ENCODE data around the gene PGLYRP4.
"Not testable (repeated sequence)": the region's sequence is repeated elsewhere in the genome, so short reads cannot be mapped to it uniquely, and the experiment has no call there.

Gene PGLYRP4

DNA sequence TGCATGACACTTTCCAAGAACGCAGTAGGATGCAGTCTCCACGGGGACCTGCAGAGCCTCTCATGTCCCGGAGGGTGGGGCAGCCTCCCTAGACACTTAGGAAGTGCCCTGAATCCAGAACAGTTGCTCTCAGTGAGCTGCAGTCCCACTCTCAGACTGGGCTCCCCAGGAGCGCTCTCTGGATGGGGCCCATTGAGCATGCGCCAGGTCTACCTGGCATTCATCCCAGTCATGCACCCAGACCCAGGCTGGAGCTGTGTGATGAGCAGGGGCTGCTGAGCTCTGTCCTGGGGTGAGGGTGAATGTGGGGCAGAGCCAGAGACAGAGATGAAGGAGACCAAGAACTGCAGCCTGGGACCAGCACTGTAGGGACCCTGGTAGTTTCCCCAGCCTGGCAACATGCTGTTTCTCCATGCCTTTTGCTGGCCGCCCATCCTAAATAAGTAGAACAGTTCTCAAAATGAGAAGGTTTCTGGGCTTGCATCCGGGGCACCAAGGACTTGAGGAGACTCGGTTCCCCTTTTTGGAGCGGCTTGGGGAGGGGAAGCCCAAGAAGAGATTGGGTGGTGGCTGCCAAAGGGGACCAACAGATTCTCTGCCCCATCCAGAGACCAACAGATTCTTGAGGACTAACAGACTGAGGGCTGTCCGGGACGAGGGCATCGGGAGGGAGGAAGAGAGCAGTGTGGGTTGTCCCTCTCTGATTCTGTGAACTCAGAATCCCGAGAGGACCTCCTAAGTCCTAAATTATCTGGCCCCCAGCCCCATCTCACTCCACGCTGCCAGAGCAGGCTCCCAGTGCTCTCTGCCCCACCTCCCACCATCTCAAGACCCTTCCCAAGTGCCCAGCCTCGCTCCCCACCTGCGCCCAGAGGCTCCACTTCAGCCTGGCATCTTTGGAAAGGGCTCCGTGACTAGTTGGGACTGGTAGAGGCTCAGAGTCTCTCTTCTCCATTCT, 1.0 kb upstream of the PGLYRP4 start:
- POLR2A ChIA-PET = interaction anchor here (1.3 kb wide), 1 partner anchor 284 kb away, joined by 3 read pairs; the partner anchor contains the start of gene CHTOP
- no peak for DNase-seq (ENCODE audit: extremely low spot score)
- TF ChIP-seq, protein P1, sequence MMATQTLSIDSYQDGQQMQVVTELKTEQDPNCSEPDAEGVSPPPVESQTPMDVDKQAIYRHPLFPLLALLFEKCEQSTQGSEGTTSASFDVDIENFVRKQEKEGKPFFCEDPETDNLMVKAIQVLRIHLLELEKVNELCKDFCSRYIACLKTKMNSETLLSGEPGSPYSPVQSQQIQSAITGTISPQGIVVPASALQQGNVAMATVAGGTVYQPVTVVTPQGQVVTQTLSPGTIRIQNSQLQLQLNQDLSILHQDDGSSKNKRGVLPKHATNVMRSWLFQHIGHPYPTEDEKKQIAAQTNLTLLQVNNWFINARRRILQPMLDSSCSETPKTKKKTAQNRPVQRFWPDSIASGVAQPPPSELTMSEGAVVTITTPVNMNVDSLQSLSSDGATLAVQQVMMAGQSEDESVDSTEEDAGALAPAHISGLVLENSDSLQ (IDR thresholded peaks at IDR 0.05) = no peak
- TF ChIP-seq TARDBP (IDR thresholded peaks at IDR 0.05) (no peak), ZNF384 (IDR thresholded peaks at IDR 0.05) (no peak), SUZ12 (IDR thresholded peaks at IDR 0.05) (no peak), L3MBTL2 (conservative IDR thresholded peaks at IDR 0.05) (no peak), NFRKB (IDR thresholded peaks at IDR 0.05) (no peak), ARNT (IDR thresholded peaks at IDR 0.05) (no peak), SP1 (IDR thresholded peaks at IDR 0.05) (no peak), HDGF (IDR thresholded peaks at IDR 0.05; ENCODE audit: borderline replicate concordance) (no peak), BHLHE40 (IDR thresholded peaks at IDR 0.05; ENCODE audit: borderline replicate concordance) (no peak), ELF4 (IDR thresholded peaks at IDR 0.05) (no peak)
- CTCF ChIA-PET = interaction anchor here (8.4 kb wide), 1 partner anchor 145 kb away, joined by 98 read pairs; no protein-coding TSS in a partner anchor

DNA sequence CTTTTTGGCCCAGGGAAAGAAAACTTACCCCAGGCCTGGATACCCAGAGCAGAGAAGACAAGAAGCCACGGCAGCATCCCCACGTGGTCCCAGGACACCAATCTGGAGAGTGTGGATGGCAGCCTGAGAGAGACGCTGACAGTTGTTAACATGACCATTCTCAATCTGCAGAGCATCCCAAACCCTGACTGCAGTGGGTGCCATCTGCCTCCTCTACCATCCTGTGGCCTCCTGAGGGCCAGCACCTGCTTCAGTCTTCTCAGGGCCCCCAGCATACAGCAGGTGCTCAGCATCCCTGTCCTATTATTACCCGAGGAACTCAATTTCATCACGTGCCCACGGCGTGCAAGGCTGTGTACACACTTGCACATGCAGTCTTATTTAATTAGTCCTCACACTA, 785 bp downstream of the PGLYRP4 start:
- CTCF ChIA-PET = interaction anchor here (8.4 kb wide), 1 partner anchor 147 kb away, joined by 98 read pairs; no protein-coding TSS in a partner anchor
- POLR2A ChIA-PET = no interaction called here
- DNase-seq (ENCODE audit: extremely low spot score) = no peak
- no peak for TF ChIP-seq SUZ12 (IDR thresholded peaks at IDR 0.05)
- no peak for TF ChIP-seq HDGF (IDR thresholded peaks at IDR 0.05; ENCODE audit: borderline replicate concordance)
- TF ChIP-seq ELF4 (IDR thresholded peaks at IDR 0.05) = no peak
- TF ChIP-seq TARDBP (IDR thresholded peaks at IDR 0.05) = no peak
- no peak for TF ChIP-seq BHLHE40 (IDR thresholded peaks at IDR 0.05; ENCODE audit: borderline replicate concordance)
- TF ChIP-seq FOXM1 (IDR thresholded peaks at IDR 0.05; ENCODE audit: borderline replicate concordance) = no peak
- no peak for TF ChIP-seq CTBP1 (IDR thresholded peaks at IDR 0.05; ENCODE audit: borderline replicate concordance)
- no peak for TF ChIP-seq ZNF384 (IDR thresholded peaks at IDR 0.05)
- TF ChIP-seq LEF1 (IDR thresholded peaks at IDR 0.05; ENCODE audit: borderline replicate concordance) = no peak
- no peak for TF ChIP-seq FOXA1 (IDR thresholded peaks at IDR 0.05)
- TF ChIP-seq SP1 (IDR thresholded peaks at IDR 0.05) = no peak
- no peak for TF ChIP-seq L3MBTL2 (conservative IDR thresholded peaks at IDR 0.05)
- no peak for TF ChIP-seq ARNT (IDR thresholded peaks at IDR 0.05)
- TF ChIP-seq NFRKB (IDR thresholded peaks at IDR 0.05) = no peak
- TF ChIP-seq, protein P1 (IDR thresholded peaks at IDR 0.05) = no peak
- no peak for TF ChIP-seq FOXK2 (IDR thresholded peaks at IDR 0.05)

DNA sequence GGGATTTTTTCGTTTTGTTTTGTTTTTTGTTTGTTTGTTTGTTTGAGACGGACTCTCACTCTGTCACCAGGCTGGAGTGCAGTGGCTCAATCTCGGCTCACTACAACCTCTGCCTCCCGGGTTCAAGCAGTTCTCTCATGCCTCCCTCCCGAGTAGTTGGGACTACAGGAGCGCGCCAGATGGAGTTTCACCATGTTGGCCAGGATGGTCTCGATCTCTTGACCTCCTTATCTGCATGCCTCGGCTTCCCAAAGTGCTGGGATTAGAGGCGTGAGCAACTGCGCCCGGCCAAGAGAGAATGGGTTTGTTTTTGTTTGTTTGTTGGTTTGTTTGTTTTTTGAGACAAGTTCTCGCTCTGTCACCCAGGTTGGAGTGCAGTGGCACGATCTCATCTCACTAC, 1.6 kb downstream of the PGLYRP4 start:
- DNase-seq (ENCODE audit: extremely low spot score); POLR2A ChIA-PET; CTCF ChIA-PET: not testable (repeated sequence)

DNA sequence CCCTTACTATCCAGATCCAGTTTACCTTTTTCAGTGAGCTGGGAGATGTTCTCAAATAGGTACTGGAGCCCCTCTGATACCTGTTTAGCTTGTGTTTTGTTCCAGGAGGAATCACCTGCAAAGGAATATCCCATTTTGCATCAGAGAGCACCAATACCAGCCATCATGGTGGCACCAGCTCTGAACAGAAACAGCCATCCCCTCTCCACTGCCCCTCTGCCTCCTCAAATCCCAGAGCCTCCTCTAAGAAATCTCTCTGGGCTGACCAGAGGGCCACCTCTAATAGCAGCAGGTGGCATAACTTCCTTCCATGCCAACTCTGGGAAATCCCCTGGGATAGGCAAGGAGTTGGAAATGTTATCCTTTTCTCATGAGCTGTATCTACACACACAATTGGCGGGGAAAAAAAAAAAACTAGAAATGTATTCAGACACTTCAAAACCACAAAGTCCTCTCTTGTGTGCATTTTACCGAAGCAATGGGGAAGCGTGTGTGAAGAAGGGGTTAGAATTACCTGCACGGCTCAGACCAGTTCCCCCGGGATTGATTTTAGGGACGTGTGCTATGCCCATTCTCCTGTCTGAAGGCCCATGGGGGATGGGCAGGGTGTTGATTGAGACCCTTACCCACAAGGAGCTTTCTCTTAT, 2.4 kb downstream of the PGLYRP4 start:
- DNase-seq (ENCODE audit: extremely low spot score) = peak; percentile 4
- ChIA-PET CTCF (no interaction called here), POLR2A (no interaction called here)
- no peak for TF ChIP-seq BHLHE40 (IDR thresholded peaks at IDR 0.05; ENCODE audit: borderline replicate concordance)
- no peak for TF ChIP-seq HDGF (IDR thresholded peaks at IDR 0.05; ENCODE audit: borderline replicate concordance)
- TF ChIP-seq, protein P1 (IDR thresholded peaks at IDR 0.05) = no peak
- no peak for TF ChIP-seq ELF4 (IDR thresholded peaks at IDR 0.05)
- no peak for TF ChIP-seq NFRKB (IDR thresholded peaks at IDR 0.05)
- TF ChIP-seq LEF1 (IDR thresholded peaks at IDR 0.05; ENCODE audit: borderline replicate concordance) = no peak
- no peak for TF ChIP-seq SUZ12 (IDR thresholded peaks at IDR 0.05)
- TF ChIP-seq TARDBP (IDR thresholded peaks at IDR 0.05) = no peak
- no peak for TF ChIP-seq CTBP1 (IDR thresholded peaks at IDR 0.05; ENCODE audit: borderline replicate concordance)
- no peak for TF ChIP-seq SP1 (IDR thresholded peaks at IDR 0.05)
- TF ChIP-seq ARNT (IDR thresholded peaks at IDR 0.05) = no peak
- no peak for TF ChIP-seq FOXK2 (IDR thresholded peaks at IDR 0.05)
- TF ChIP-seq L3MBTL2 (conservative IDR thresholded peaks at IDR 0.05) = no peak
- no peak for TF ChIP-seq FOXA1 (IDR thresholded peaks at IDR 0.05)
- no peak for TF ChIP-seq ZNF384 (IDR thresholded peaks at IDR 0.05)
- no peak for TF ChIP-seq FOXM1 (IDR thresholded peaks at IDR 0.05; ENCODE audit: borderline replicate concordance)

DNA sequence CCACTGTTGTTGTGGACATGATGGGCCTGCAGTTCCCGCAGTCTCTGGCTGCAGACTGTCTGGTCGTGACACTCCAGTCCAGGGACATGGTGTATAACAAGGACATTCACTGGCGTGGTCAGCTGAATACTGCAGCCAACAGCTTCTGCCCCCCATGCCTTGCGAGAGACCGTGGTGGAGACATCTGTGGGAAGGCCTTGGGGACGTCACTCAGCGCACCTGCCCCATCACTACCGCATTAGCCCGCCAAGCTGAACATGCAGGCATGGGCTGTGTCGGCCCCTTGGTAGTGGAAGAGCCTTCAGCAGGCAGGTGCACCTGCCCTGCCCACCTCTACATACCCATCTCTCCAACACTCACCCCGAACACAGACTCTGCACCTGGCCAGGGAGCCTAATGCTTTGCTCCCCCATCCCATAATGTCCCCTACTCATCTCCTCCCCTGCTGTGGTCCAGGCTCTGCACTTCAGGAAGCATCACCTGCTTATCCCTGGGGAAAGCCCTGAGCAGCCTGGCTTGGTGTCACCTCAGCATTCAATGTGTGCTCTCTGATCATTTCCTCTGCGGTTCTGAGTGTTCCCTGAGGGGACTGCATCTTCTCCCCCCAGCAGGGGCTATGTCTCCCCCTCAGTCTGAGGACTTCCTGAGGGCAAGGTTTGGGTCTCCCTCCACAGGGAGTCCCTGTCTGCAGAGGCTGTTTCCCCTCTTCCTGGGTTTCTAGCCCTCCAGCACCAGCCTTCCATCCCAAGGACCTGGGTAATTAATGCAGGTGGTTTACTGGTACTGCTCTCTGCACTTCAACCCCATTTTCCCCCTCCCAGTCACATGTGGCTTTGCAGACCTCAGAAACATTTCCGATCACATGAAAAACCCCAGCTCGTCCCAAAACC, 3.2 kb downstream of the PGLYRP4 start:
- ChIA-PET CTCF (no interaction called here), POLR2A (no interaction called here)
- TF ChIP-seq LEF1 (IDR thresholded peaks at IDR 0.05; ENCODE audit: borderline replicate concordance) = no peak
- no peak for TF ChIP-seq SUZ12 (IDR thresholded peaks at IDR 0.05)
- no peak for TF ChIP-seq L3MBTL2 (conservative IDR thresholded peaks at IDR 0.05)
- no peak for TF ChIP-seq TARDBP (IDR thresholded peaks at IDR 0.05)
- no peak for TF ChIP-seq FOXA1 (IDR thresholded peaks at IDR 0.05)
- TF ChIP-seq FOXK2 (IDR thresholded peaks at IDR 0.05) = no peak
- no peak for TF ChIP-seq ZNF384 (IDR thresholded peaks at IDR 0.05)
- TF ChIP-seq NFRKB (IDR thresholded peaks at IDR 0.05) = no peak
- no peak for TF ChIP-seq CTBP1 (IDR thresholded peaks at IDR 0.05; ENCODE audit: borderline replicate concordance)
- TF ChIP-seq HDGF (IDR thresholded peaks at IDR 0.05; ENCODE audit: borderline replicate concordance) = no peak
- no peak for TF ChIP-seq ELF4 (IDR thresholded peaks at IDR 0.05)
- no peak for TF ChIP-seq SP1 (IDR thresholded peaks at IDR 0.05)
- TF ChIP-seq ARNT (IDR thresholded peaks at IDR 0.05) = no peak
- TF ChIP-seq, protein P1 (IDR thresholded peaks at IDR 0.05) = no peak
- TF ChIP-seq FOXM1 (IDR thresholded peaks at IDR 0.05; ENCODE audit: borderline replicate concordance) = no peak
- TF ChIP-seq BHLHE40 (IDR thresholded peaks at IDR 0.05; ENCODE audit: borderline replicate concordance) = no peak
- peak; percentile 6 for DNase-seq (ENCODE audit: extremely low spot score)
